SJSA1 (cell line): ENCODE measurements around the gene FAM193A. TPM values are rescaled to one million over a fixed set of nuclear protein-coding genes. Genes with fewer than 3 reads are reported as not detected.
"Not testable (repeated sequence)": the region's sequence is repeated elsewhere in the genome, so short reads cannot be mapped to it uniquely, and the experiment has no call there.

Experiments
- DNase-seq, 2 experiments: peaks; one replicate each; pipeline ENCODE4 v3.0.0-alpha.2; 2015 to 2020; ENCODE audit warnings: low spot score in 2 of 2, low read depth in 1 of 2
- H3K27ac ChIP-seq: fragments of 250-450 bp; sonication (Bioruptor Pico); 2 replicates; pipeline ENCODE4 v1.5.1; 2020; ENCODE audit warnings: mild to moderate bottlenecking, moderate library complexity
- H3K27me3 ChIP-seq: fragments of 250-450 bp; sonication (Bioruptor Pico); replicated peaks from 2 replicates; pipeline ENCODE4 v1.5.1; 2020; ENCODE audit warnings: mild to moderate bottlenecking, moderate library complexity
- H3K36me3 ChIP-seq: fragments of 250-450 bp; sonication (Bioruptor Pico); 2 replicates; pipeline ENCODE4 v1.5.1; 2020; ENCODE audit warnings: mild to moderate bottlenecking
- H3K4me1 ChIP-seq: fragments of 250-450 bp; sonication (Bioruptor Pico); replicated peaks from 2 replicates; pipeline ENCODE4 v1.6.1; 2021; ENCODE audit warnings: mild to moderate bottlenecking
- H3K4me3 ChIP-seq: fragments of 250-450 bp; sonication (Bioruptor Pico); 2 replicates; pipeline ENCODE4 v1.5.1; 2020; ENCODE audit warnings: mild to moderate bottlenecking
- H3K9me3 ChIP-seq: fragments of 250-450 bp; sonication (Bioruptor Pico); replicated peaks from 2 replicates; pipeline ENCODE4 v1.5.1; 2020; ENCODE audit warnings: mild to moderate bottlenecking
- total RNA-seq: library from RNA; depleted of rRNA; stranded (reverse); fragments of >200 nt; shearing (Covaris generic); gene quantifications from 2 replicates; pipeline ENCODE4 v1.2.3, GENCODE V29; 2014

FAM193A gene
- total RNA-seq, 1 experiment from 2014 or later, result 7.6 TPM

- no peak for DNase-seq
- peaks cover 7% of the 10 kb centered on the region for H3K36me3 ChIP-seq
- H3K27me3 ChIP-seq, result no peaks in the 10 kb centered on the region
- no peak overlapping the region for H3K4me3 ChIP-seq
- no peaks in the 10 kb centered on the region for H3K4me1 ChIP-seq
- no peaks in the 10 kb centered on the region for H3K9me3 ChIP-seq
- H3K27ac ChIP-seq, result no peak overlapping the region
Measured at GRCh38 chr4:2672700-2673099, 136.3 kb downstream of the FAM193A start.

- Histone ChIP-seq H3K9me3 (no peaks in the 10 kb centered on the region), H3K36me3 (peaks cover 7% of the 10 kb centered on the region), H3K4me3 (no peak overlapping the region), H3K27me3 (no peaks in the 10 kb centered on the region), H3K4me1 (no peaks in the 10 kb centered on the region), H3K27ac (no peak overlapping the region)
- no peak for DNase-seq
Measured at GRCh38 chr4:2673157-2673556, 136.7 kb downstream of the FAM193A start.

GRCh38 chr4:2679762-2680161, 143.3 kb downstream of the FAM193A start:
- H3K4me1 ChIP-seq, H3K4me3 ChIP-seq, DNase-seq, H3K27ac ChIP-seq, H3K36me3 ChIP-seq, H3K9me3 ChIP-seq, H3K27me3 ChIP-seq: not testable (repeated sequence)

GRCh38 chr4:2684486-2684885, 148.0 kb downstream of the FAM193A start:
- peaks cover 26% of the 10 kb centered on the region for H3K4me1 ChIP-seq

GRCh38 chr4:2685541-2685940, 149.1 kb downstream of the FAM193A start:
- DNase-seq, result peak in 1 of 2 experiments; percentile 56
- Histone ChIP-seq H3K9me3 (no peaks in the 10 kb centered on the region), H3K27ac (no peak overlapping the region), H3K4me3 (no peak overlapping the region), H3K4me1 (peaks cover 36% of the 10 kb centered on the region), H3K27me3 (no peaks in the 10 kb centered on the region), H3K36me3 (peaks cover 6% of the 10 kb centered on the region; the same call in 1 of the 2 replicates)

More at GRCh38 chr4:2684486-2684885, 148.0 kb downstream of the FAM193A start:
- no peaks in the 10 kb centered on the region for H3K9me3 ChIP-seq
- H3K27me3 ChIP-seq, result no peaks in the 10 kb centered on the region
- no peak overlapping the region for H3K27ac ChIP-seq
- no peak for DNase-seq
- H3K36me3 ChIP-seq, result peaks cover 4% of the 10 kb centered on the region; the same call in 1 of the 2 replicates
- no peak overlapping the region for H3K4me3 ChIP-seq

- H3K36me3 ChIP-seq, result peaks cover 12% of the 10 kb centered on the region
- no peaks in the 10 kb centered on the region for H3K9me3 ChIP-seq
- no peaks in the 10 kb centered on the region for H3K27me3 ChIP-seq
- peaks cover 38% of the 10 kb centered on the region for H3K4me1 ChIP-seq
- no peak overlapping the region for H3K4me3 ChIP-seq
- H3K27ac ChIP-seq, result no peak overlapping the region
- peak; percentile 76 to 83 for DNase-seq
Measured at GRCh38 chr4:2686379-2687265, 150.2 kb downstream of the FAM193A start.

GRCh38 chr4:2688281-2688680, 151.8 kb downstream of the FAM193A start:
- DNase-seq, result no peak
- Histone ChIP-seq H3K4me3 (no peak overlapping the region), H3K4me1 (peaks cover 38% of the 10 kb centered on the region), H3K27me3 (no peaks in the 10 kb centered on the region), H3K27ac (no peak overlapping the region), H3K36me3 (peaks cover 12% of the 10 kb centered on the region), H3K9me3 (no peaks in the 10 kb centered on the region)

- no peak overlapping the region for H3K27ac ChIP-seq
Measured at GRCh38 chr4:2688697-2689096, 152.2 kb downstream of the FAM193A start.

GRCh38 chr4:2689114-2689513, 152.7 kb downstream of the FAM193A start:
- peaks cover 39% of the 10 kb centered on the region for H3K4me1 ChIP-seq
- H3K4me3 ChIP-seq, result no peak overlapping the region
- no peaks in the 10 kb centered on the region for H3K9me3 ChIP-seq
- H3K36me3 ChIP-seq, result peaks cover 20% of the 10 kb centered on the region
- no peaks in the 10 kb centered on the region for H3K27me3 ChIP-seq
- H3K27ac ChIP-seq, result no peak overlapping the region
- DNase-seq, result no peak

More at GRCh38 chr4:2688697-2689096, 152.2 kb downstream of the FAM193A start:
- Histone ChIP-seq H3K9me3 (no peaks in the 10 kb centered on the region), H3K4me1 (peaks cover 38% of the 10 kb centered on the region), H3K36me3 (peaks cover 16% of the 10 kb centered on the region), H3K27me3 (no peaks in the 10 kb centered on the region), H3K4me3 (no peak overlapping the region)
- DNase-seq, result no peak

GRCh38 chr4:2689825-2690700, 153.6 kb downstream of the FAM193A start:
- DNase-seq, result peak; percentile 48 to 76
- H3K4me1 ChIP-seq, result peaks cover 46% of the 10 kb centered on the region
- H3K27me3 ChIP-seq, result no peaks in the 10 kb centered on the region
- H3K36me3 ChIP-seq, result peaks cover 22% of the 10 kb centered on the region
- no peaks in the 10 kb centered on the region for H3K9me3 ChIP-seq
- H3K27ac ChIP-seq, result peak overlapping the region; percentile 37; the same call in 1 of the 2 replicates
- no peak overlapping the region for H3K4me3 ChIP-seq

GRCh38 chr4:2691313-2691712, 154.9 kb downstream of the FAM193A start:
- Histone ChIP-seq H3K9me3 (no peaks in the 10 kb centered on the region), H3K27ac (no peak overlapping the region), H3K4me3 (no peak overlapping the region), H3K4me1 (peaks cover 37% of the 10 kb centered on the region), H3K27me3 (no peaks in the 10 kb centered on the region), H3K36me3 (peaks cover 28% of the 10 kb centered on the region)
- DNase-seq, result no peak

GRCh38 chr4:2691952-2692435, 155.5 kb downstream of the FAM193A start:
- H3K36me3 ChIP-seq, result peaks cover 34% of the 10 kb centered on the region
- H3K4me3 ChIP-seq, result no peak overlapping the region
- H3K27me3 ChIP-seq, result no peaks in the 10 kb centered on the region
- H3K9me3 ChIP-seq, result no peaks in the 10 kb centered on the region
- peaks cover 31% of the 10 kb centered on the region for H3K4me1 ChIP-seq
- DNase-seq, result no peak
- H3K27ac ChIP-seq, result no peak overlapping the region

GRCh38 chr4:2694691-2695090, 158.2 kb downstream of the FAM193A start:
- peak; percentile 74 to 93 for DNase-seq
- peaks cover 36% of the 10 kb centered on the region for H3K36me3 ChIP-seq
- no peak overlapping the region; the same call in 1 of the 2 replicates for H3K27ac ChIP-seq
- peaks cover 23% of the 10 kb centered on the region for H3K4me1 ChIP-seq
- H3K27me3 ChIP-seq, result no peaks in the 10 kb centered on the region
- no peak overlapping the region for H3K4me3 ChIP-seq
- H3K9me3 ChIP-seq, result no peaks in the 10 kb centered on the region
